ENCODE measurements around the gene CHCHD3.

CHCHD3 gene

DNA sequence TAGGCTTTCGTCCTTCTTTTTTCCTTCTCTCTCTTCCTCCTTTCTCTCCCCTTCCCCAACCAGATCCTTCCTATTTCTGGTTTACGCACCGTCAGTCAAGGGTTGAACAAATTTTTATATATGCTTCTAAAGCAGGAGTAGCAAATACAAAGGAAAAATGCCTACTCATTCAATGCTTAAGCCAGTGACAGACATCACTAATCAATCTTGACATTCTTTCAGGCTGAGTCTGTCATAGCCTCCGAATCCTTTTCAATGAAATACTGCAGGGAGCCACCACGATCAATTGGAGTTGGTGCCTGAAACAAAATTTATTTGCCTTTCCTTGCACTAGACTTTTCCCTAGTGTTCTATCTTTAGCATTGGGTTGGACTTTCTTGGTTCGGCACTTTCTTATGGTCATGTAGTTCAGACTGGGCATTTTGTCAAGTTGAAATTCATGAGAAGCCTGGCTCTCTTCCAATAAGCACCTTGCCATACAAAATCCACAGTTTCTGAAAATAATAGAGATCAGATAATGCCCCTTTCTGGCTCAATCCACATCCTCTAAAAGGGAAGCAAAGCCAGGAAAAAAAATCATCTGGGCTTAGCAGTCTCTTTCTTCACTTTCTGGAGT is 266.1 kb downstream of the CHCHD3 start:
- DNase-seq (ENCODE audit: low spot score) = no peak

DNA sequence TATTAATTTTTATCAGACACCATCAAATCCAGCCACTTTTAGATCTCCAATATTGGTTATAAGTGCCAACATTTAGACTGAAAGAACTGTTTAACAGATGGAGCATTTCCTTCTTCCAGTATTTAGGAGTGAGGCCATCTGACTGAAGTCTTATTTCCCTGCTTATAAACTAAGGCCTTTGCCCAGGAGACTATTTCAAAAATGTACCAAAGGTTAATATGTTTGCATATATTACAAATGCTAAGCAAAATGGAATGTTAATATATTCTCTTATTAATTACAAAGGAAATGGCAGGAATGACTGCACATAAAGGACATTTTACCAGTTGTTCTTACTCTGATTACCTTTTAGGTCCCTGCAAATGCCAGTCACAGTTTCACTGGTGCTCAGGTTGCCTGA is 266.8 kb downstream of the CHCHD3 start:
- DNase-seq (ENCODE audit: low spot score) = no peak

DNA sequence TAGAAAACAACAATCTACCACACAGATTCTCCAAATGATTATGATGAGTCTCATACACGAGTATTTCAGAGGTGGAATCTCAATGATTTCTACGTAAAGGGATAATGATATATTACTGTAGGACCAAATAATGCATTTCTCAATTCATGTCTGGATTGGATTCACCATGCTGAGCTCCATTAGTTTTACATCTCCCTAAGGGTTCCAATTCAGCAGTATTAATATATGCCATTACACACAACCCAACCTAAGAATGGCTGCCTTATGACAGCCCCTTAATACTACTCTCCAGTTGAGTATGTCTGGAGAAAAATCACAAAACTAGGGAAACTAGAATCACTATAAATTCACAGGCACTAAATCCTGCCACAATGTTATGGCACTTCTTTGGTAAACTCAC is 271.3 kb downstream of the CHCHD3 start:
- no peak for DNase-seq (ENCODE audit: low spot score)

DNA sequence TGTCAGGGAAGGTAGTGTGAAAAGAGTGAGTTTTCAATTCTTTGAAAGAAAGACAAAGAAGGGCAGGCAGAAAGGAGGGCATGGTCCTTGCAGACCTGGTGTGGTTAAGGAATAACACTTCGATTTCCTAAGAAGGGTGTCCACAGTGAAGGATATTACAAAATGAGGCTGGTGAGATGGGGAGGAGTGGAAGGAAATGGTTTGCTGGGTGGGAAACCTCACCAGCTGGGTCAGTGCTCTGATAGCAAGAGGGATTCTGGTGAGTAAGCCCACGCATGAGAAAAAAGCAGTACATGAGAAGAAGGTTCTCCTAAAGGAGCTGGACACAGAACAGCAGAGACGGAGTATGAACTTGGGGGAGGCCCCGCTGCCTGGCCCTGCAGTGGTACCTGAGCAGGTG is 275.1 kb downstream of the CHCHD3 start:
- DNase-seq (ENCODE audit: low spot score) = no peak

DNA sequence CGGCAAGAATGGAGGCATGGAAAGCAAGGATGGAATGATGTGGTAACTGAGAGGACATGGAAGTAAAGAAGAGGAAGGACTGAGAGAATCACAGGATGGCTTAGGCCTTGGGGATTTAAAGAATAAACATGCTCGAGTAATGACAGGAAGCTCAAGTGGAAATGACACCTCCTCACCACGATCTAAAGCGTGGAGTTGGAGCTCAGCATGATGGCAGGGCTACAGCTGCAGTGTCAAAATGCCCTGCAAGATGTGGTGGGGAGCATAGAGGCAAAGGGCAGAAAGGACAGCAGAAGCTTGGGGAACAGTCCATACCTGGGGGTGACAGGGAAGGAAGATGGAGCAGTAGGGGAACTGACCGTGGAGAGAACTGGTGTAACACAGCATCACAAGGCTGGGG is 276.1 kb downstream of the CHCHD3 start:
- no peak for DNase-seq (ENCODE audit: low spot score)

DNA sequence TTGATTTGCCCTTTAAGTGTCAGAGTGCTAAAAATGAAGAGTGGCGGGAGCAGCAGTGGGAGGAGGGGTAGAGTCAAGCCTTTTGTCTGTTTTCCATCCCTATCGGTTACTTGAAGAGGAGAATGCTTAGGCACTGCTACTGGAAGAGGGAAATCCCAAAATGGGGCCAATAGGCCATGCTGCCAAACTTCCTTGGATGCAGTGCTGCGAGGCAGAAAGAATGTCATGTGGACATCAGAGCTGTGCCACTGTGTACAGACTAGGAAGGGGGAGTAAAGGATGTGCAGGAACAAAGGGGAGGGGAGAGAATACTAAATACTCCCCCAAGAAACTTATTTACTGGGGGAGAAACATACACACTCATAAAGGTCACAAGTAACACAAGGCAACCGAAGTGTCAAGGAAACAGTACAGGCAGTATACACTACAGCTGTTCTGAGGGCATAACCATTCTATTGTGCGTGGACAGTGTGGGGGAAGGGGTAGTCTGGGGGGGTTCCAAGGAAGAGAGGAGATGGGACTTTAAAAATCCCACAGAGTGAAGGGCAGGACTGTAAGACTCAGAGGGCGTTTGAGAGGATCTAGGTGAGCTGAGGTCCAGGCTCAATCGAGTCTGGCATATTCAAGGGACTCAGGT is 276.9 kb downstream of the CHCHD3 start:
- no peak for DNase-seq (ENCODE audit: low spot score)

DNA sequence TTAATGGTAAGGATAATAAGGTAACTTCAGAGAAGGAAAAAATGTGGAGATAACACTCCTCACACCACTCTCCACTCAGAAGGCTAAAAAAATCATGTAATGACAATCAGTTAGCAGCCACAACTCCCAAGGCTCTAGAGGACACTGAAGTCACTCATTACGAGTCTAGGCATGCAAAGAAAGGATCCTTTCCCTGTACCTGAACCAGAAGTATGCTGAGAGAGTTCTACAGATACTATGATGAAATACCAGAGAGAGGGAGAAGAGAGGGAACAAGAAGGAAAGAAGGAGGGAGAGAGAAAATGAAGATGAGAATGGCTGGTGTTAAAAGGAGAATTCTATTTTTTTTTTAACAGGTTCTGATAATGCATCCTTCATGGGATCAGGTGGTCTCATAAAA is 281.4 kb downstream of the CHCHD3 start:
- no peak for DNase-seq (ENCODE audit: low spot score)

DNA sequence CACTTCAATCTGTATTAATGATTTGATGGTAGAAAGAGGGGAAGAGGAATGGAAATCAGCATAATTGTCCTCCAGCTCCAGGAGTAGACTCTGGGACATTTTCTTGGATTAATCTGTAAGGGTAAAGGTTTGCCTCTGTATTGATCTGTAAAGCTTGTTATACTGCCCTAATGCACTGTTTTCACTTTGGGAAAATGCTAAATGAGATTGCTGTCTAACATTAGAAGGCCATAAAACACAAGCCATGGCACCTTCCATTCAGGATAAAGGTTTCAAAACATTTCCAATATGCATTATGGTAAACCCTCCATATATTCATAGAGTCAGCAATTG is 282.8 kb downstream of the CHCHD3 start:
- no peak for DNase-seq (ENCODE audit: low spot score)

DNA sequence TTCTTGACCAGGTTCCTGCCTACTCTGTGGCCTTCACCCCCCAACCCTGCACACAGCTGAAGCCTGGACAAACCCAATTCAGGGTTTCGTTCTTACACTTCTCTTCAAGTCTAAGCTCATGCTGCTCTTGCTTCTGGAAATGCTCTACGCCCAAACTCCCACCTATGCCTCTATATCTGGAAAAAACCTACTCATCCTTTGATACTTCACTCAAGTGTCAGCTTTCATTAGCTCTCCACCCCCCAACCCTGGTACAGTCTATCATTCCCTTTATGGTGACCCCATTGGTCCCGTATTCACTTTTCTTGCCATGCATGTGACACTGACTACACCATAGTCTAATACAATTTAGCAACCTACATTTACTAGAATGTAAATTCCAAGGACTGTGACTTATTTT is 284.7 kb downstream of the CHCHD3 start:
- no peak for DNase-seq (ENCODE audit: low spot score)

DNA sequence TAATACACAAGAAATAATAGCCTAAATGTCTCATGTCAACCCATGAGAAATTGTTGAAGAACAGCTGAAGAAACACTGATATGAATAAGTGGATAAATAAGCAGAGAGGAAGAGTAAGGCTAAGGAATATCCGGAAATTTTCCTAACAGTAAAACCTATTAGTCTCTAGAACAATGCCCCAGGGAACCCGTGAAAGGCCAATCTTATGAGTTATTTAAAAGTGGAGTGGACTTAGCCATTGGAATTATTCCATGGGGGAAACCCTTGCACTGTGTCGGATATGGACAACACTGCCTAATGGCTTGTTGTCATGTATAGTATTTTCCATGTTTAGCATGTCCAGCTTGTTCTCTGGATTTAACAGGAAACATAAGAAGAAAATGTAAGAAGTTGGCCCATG is 288.4 kb downstream of the CHCHD3 start:
- no peak for DNase-seq (ENCODE audit: low spot score)

DNA sequence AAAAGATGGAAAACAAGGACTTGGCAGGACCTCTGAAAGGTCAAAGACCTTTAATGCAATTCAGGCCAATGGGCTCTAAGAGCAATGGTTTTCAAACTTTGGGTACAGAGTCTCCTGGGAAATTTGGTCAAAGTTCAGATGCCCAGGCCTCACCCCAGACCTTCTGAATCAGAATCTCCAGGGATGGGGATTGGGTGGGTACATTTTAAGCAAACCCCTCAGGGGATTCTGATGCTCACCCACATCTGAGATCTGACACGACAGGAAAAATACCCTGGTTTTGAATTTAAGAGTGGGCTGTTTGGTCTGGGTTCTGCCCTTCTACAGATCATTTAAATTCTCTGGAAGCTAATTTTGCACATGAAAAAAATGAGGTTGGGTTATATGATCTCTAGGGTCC is 290.9 kb downstream of the CHCHD3 start:
- DNase-seq (ENCODE audit: low spot score) = no peak

DNA sequence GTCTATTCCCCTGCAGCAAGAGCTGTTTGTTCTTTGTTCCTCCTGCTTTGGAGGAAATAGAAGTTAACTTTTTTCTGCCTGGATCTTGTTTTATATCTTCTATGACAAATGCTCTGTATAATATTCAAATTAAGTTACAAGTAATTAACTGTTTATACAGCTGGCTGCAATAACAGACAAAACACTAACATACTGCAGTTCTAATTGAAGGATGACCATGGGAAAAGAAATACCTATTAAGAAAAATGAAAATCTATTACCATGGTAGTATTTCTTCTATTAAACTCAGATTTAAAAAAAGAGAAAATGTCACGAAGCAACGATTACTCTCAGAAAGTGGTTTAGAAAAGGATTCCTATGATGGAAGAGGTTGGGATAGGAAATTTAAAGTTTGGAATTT is 291.8 kb downstream of the CHCHD3 start:
- no peak for DNase-seq (ENCODE audit: low spot score)

DNA sequence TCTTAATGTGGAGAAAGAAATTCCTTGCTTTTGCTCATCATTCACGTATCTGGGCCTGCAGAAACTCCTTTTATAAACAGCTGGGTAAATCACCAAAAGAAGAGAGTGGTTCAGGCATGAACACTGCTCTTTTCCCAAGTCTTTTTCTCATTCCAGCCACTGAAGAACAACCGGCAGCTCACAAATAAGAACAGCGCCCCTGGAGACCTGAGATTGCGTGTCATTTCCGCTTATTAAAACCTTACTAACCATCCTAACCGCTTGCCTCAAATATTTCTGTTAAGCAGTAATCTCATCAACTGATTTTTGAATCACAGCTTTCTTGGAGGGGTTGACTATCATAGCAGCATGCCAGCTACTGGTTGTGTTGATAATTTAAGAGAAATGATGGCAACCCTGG is 292.6 kb downstream of the CHCHD3 start:
- DNase-seq (ENCODE audit: low spot score) = no peak

DNA sequence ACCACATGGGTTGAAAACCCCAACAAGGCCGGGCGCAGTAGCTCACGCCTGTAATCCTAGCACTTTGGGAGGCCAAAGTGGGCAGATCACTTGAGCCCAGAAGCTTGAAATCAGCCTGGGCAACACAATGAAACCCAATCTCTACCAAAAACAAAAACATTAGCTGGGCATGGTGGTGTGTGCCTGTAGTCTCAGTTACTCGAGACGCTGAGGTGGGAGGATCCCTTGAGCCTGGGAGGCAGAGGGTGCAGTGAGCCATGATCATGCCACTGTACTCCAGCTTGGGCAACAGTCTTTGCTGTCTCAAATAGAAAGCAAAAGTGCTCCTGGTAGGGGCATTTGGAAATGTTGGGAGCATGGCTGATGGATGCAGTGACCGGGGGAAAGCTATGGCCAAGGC is 296.0 kb downstream of the CHCHD3 start:
- DNase-seq (ENCODE audit: low spot score) = no peak

DNA sequence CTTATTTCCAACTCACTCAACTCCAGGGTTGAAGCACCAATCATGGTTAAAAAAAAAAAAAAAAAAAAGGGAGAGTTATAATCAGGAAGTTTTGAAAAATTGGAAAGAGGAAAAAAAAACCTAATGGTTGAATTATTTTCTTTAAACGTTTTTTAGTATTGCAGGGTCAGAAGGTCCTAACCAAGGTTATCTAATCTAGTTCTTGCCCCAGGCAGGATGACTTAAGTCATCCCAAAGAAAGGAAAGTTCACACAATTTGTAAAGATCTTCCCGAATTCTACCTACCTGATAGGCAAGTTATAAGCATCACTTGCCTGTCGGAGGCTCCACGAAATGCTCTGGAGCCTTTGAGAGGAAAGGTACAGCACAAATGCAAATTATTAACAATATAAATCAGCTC is 297.5 kb downstream of the CHCHD3 start:
- DNase-seq (ENCODE audit: low spot score) = no peak

DNA sequence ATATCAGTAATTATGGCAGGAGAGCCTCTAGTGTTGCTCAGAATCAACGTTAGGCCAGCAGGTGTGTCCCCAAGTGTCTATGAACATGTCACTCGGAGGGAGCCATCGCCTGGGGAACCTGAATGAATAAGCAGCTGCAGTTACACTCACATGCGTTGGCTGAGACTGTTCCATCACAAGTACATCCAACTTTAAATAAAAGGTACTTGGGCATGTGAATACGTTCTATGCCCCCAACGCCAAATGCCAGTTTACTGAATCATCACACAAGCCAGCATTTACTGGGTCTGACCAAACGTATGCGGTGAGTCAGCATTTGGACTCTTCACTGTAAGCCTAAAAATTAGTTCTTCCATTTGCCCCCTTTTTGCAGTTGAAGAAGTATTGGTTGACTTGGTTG is 298.1 kb downstream of the CHCHD3 start:
- DNase-seq (ENCODE audit: low spot score) = no peak

DNA sequence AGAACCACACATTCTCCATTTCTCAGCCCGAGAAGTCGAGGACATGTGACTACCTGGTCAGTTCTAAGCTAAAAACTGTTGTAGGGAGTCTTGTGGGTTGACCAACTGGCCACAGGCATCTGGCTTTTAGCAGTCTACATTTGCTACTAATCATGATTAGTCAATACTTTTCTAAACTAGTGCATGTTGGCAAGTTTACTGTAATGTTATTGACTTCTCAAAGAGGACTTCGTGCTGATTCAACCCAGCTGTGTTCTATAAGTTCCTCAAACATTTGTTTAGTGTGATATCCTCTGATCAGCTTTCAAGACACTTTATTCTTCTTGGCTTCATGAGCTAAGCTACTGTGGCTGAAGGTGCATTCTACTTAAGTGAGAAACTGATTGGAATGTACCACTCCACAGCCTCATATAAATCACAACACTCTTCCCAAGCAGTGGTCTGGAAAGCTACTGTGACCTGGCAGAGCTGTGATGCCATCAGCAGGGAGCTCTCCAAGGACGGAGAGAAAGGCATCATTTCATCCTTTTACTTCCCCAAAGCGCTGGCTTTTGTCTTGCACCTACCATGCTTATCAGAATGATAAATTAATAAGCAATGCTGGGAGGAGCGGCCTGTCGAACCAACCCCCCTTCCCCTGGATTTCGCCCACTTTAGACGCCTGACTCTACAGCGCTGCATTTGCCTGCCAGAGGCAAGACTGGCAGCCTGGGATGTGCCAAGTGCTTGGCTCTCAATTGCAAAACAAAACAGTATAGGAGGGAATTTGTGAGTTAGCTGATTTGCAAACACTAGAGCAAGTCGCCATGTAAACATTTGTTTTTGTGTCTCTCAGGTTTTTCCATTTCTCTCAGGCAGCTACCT is 298.9 kb downstream of the CHCHD3 start:
- no peak for DNase-seq (ENCODE audit: low spot score)

DNA sequence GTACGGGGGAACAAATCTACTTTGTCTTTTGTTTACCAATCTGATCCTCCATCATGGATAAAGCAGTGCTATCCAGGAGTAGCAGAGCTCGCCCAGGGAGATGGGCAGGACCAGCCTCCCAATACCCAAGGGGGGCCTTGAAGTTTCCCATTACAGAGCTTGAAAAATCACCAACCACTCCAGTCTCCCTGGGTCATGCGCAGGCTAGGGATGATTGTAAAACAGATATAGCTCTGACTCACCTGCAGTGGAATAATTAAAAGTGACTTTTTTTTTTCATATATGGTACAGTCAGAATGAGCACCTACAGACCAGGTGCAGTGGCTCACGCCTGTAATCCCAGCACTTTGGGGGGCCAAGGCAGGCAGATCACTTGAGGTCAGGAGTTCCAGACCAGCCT is 301.1 kb downstream of the CHCHD3 start:
- DNase-seq (ENCODE audit: low spot score) = no peak

DNA sequence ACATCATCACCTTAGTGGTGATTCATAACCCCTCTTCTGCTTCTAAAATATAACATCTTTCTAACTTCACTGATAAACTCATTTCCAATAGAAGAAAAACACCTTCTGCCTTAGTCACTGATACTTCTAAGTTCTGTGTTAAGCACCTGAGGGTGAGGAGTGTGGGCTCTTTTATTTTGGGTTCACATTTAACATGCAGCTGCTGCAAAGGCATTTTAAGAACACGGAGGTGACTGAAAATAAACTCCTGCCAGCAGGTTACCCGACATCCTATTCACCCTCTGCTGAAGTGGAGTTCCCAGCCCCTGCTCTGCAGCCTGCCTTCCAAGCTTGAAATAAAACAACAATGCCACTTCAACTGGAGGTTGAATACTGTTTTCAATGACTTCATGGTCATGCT is 302.7 kb downstream of the CHCHD3 start:
- DNase-seq (ENCODE audit: low spot score) = no peak

DNA sequence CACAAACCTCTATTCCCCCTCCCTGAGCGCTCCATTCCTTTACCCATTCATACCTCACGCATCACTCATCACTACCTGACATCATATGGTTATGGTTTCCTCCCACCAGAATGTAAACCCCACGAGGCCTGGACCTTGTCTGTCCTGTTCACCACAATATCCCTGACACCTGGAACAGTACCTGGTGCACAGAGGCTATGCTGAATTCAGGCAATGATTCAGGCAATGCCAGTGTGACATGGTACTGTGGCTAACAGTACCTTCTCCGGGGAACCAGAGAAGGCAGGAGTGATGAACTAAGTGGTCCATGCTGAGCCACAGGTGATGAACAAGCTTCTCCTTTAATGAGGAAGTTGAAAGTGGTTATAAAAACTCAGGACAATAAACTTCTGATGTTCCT is 303.1 kb downstream of the CHCHD3 start:
- no peak for DNase-seq (ENCODE audit: low spot score)

DNA sequence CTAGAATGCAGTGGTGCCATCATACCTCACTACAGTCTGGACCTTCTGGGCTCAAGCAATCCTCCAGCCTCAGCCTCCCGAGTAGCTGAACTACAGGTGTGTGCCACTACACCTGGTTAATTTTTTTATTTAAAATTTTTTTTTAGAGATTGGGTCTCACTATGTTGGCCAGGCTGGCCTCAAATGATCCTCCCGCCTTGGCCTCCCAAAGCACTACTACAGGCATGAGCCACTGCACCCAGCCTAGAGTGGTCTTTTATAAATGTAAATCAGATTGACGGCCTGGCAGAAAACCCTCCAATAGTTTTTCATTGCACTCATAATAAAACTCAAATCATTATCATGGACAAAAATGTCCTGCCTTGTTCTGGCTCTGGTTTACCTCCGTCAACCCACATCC is 303.9 kb downstream of the CHCHD3 start:
- DNase-seq (ENCODE audit: low spot score) = no peak

DNA sequence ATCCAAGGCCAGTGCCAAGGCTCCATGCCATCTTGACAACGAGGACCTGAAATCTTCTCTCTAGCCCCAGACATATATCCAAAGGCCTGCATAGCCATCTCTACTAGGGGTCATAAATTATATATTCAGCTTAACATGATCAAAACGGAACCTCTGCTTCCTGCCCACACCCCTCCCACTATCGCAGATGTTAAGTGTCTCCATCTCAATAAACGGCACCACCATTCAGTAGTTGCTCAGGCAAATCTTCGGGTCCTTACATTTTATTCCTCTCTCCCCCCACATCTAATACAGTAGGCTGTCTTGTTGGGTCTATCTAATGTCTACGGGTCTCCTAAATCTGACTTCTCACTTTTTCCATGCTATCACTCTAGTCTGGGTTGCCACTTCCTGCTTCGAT is 304.5 kb downstream of the CHCHD3 start:
- no peak for DNase-seq (ENCODE audit: low spot score)

DNA sequence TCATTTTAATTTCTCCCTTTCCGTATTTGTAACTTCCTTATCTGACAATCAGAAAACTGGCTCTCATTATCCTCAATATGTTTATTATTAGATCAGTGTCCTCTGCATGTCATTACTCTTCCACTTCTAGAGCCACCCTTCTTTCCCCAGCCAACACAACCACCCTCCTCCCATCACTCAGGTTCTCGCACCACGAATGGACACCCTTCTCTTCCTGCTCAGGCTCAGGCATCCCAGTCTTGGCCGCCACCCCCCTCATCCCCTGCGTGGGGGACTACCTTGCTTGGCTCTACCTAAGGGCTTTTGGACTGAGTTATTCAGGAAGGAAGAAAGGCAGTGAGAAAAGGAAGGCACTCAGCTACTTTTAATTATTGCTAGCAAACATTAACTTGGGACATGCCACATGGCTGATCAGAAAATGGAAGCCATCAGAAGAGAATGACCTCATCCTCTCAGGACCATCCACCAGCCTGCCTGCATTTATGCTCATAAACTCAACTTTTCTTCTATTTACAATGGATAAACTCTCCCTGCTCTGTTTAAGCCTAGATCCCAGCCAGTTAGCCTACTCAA is 305.8 kb downstream of the CHCHD3 start:
- no peak for DNase-seq (ENCODE audit: low spot score)

All from pons (tissue), 1 donor.